GM12873 (cell line): ENCODE data around the gene SPOUT1.
A peak's percentile ranks its signal among the peaks of the same experiment; 100 is the strongest.

Experiments used
- CTCF ChIP-seq: IDR thresholded peaks from 2 replicates; pipeline ENCODE4 v1.5.1; 2012; ENCODE audit warnings: low read depth, mild to moderate bottlenecking, moderate library complexity, low read length, control low read depth; ENCODE audit not compliant: insufficient read depth; ENCODE audit errors: missing control alignments

The SPOUT1 gene

DNA sequence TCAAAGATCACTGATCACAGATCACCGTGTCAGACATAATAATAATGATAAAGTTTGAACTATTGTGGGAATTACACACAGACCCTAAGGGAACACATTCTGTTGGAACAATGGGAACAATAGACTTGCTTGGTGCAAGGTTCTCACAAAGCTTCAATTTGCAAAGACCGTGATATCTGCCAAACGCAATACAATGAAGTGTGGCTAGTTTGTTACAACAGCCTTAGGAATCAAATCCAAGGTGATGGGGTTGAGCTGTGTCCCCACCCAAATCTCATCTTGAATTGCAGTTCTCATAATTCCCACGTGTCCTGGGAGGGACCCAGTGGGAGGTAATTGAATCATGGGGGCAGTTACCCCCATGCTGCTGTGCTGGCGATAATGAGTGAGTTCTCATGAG is 31.3 kb upstream of the SPOUT1 start:
- TF ChIP-seq CTCF = no peak

DNA sequence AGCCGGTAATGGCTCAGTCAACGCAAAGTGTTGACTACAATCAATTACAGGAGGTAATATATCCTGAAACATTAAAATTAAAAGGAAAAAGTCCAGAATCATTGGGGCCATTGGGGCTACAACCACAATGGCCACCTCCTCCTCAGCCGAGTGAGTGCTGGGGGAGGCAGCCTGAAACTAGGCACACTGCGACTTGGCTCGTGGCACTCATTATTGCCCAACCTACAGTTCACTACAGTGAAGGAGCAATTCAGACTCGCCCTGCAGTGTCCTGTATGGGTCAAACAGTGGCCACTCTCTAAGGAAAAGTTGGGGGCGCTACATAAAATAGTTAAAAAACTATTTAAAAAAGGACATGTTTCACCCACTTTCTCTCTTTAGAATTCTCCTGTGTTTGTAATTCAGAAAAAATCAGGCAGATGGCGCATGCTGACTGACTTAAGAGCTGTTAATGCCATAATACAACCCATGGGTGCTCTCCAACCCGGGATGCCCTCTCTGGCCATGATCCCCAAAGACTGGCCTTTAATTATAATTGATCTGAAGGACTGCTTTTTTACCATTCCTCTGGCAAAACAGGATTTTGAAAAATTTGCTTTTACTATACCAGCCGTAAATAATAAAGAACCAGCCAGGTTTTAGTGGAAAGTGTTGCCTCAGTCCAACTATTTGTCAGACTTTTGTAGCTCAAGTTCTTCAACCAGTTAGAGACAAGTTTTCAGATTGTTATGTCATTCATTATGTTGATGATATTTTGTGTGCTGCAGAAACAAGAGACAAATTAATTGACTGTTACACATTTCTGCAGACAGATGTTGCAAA is 22.4 kb upstream of the SPOUT1 start:
- peak; percentile 35 for TF ChIP-seq CTCF

DNA sequence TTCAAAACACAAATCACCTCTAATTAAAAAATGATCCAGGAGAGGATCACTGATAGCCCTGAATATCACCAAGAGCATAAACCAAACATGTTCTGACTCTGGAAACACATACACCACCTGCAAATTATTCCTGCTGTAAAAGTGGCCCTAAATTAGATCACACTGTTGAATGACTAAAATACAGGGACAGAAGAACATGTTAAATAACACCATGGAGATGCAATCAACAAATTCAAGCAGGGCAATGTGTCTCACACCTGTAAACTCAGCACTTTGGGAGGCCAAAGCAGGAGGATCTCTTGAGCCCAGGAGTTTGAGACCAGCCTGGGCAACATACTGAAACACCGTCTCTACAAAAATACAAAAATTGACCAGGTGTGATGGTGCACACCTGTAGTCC is 18.2 kb upstream of the SPOUT1 start:
- TF ChIP-seq CTCF = no peak

GRCh38 chr9:128846680-128847030 is 17.1 kb upstream of the SPOUT1 start:
- TF ChIP-seq CTCF = no peak

- no peak for TF ChIP-seq CTCF
These were observed 15.8 kb upstream of the SPOUT1 start for GRCh38 chr9:128845186-128845931.

- no peak for TF ChIP-seq CTCF
These were observed 12.3 kb upstream of the SPOUT1 start for GRCh38 chr9:128841694-128842492.

- TF ChIP-seq CTCF = no peak
These were observed 10.9 kb upstream of the SPOUT1 start for GRCh38 chr9:128840524-128840923.
